ENCODE data around the gene RTL10. TPM values are rescaled to one million over a fixed set of nuclear protein-coding genes. Genes with fewer than 3 reads are reported as not detected.

Gene RTL10
- polyA plus RNA-seq, 1 of the 3 experiments (the other 2 are of a cell fraction), result 7.8 TPM

DNA sequence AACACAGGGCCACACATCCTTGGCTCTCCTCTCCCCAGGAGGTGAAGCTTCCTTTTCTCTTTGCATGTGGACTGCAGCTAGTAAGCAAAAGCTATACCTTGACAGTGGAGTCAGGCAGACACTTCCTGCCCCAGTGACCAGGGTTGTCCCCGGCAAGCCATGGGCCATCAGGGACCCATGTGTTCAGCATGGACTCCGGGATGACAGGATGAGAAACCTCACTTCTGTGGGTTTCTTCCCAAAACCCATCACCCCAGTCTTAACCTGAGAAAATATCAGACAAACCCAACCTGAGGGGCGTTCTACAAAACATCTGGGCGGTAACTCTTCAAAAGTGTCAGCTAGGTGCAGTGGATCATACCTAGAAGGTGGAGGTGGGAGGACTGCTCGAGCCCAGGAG is 40.2 kb downstream of the RTL10 start:
- no peak for TF ChIP-seq RXRA (IDR thresholded peaks at IDR 0.05; ENCODE audit: borderline replicate concordance, low read depth)
- Histone ChIP-seq H3K36me3 (replicated peaks in 1 of 2; ENCODE audit: control insufficient read depth in 1 of 2, insufficient read depth in 2 of 2, low read length in 1 of 2) (no peaks in the 10 kb centered on the region), H3K9me3 (no peaks in the 10 kb centered on the region), H3K27ac (ENCODE audit: low read depth in 2 of 2, low read length in 1 of 2) (no peak overlapping the region), H3K27me3 (ENCODE audit: insufficient read depth) (no peaks in the 10 kb centered on the region), H2AFZ (ENCODE audit: low read depth) (no peak overlapping the region), H3K4me3 (ENCODE audit: low read depth in 2 of 2, low read length in 1 of 2) (no peak overlapping the region), H3K4me1 (ENCODE audit: control insufficient read depth in 1 of 2, insufficient read depth in 2 of 2, low read depth in 1 of 2, low read length in 1 of 2) (peaks cover 0 to 23% of the 10 kb centered on the region in 2 experiments; a peak in 1 of 4 replicates), H3K79me2 (ENCODE audit: insufficient read depth) (no peaks in the 10 kb centered on the region), H3K9me2 (no peaks in the 10 kb centered on the region), H3K4me2 (no peak overlapping the region), H4K20me1 (ENCODE audit: insufficient read depth) (no peaks in the 10 kb centered on the region), H3F3A (replicated peaks; ENCODE audit: insufficient read depth) (no peaks in the 10 kb centered on the region), H3K9ac (no peak overlapping the region)
- ChIA-PET POLR2A (interaction anchor here (0.5 to 1.0 kb wide), 2 partner anchors 30 to 158 kb away, joined by 3 read pairs; no protein-coding TSS in a partner anchor), CTCF (interaction anchor here (1.2 to 1.6 kb wide), 3 partner anchors 12 to 16 kb away, joined by 3 read pairs; no protein-coding TSS in a partner anchor)
- 100% methylated on average over 2 of the region's 5 CpGs for WGBS (ENCODE audit: low lambda C conversion rate)
- no peak for DNase-seq

DNA sequence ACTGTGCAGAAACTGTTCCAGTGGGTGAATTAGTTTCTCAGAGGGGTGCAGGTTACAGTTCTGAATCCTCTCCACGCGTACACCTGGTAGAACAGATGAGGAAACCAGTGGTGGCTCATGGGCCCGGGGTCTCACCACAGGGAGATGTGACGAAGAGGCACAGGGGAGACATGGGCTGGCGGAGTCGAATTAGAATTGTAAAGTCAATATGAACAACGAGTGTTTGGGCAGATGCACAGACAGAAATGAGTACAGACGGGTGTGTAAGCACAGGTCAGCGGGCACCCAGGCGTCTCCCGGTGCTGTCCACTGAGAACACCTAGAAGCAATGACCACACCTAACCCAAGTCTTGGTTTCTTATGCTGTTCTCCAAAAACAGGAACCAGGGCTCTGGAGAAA is 41.8 kb downstream of the RTL10 start:
- Histone ChIP-seq H3K27ac (ENCODE audit: low read depth in 2 of 2, low read length in 1 of 2) (no peak overlapping the region), H3K9ac (no peak overlapping the region), H3K4me3 (ENCODE audit: low read depth in 2 of 2, low read length in 1 of 2) (no peak overlapping the region), H3K79me2 (ENCODE audit: insufficient read depth) (no peaks in the 10 kb centered on the region), H3K36me3 (replicated peaks in 1 of 2; ENCODE audit: control insufficient read depth in 1 of 2, insufficient read depth in 2 of 2, low read length in 1 of 2) (no peaks in the 10 kb centered on the region), H3F3A (replicated peaks; ENCODE audit: insufficient read depth) (no peaks in the 10 kb centered on the region), H3K27me3 (ENCODE audit: insufficient read depth) (no peaks in the 10 kb centered on the region), H3K4me1 (ENCODE audit: control insufficient read depth in 1 of 2, insufficient read depth in 2 of 2, low read depth in 1 of 2, low read length in 1 of 2) (peaks cover 0 to 23% of the 10 kb centered on the region in 2 experiments; a peak in 1 of 4 replicates), H4K20me1 (ENCODE audit: insufficient read depth) (no peaks in the 10 kb centered on the region), H2AFZ (ENCODE audit: low read depth) (no peak overlapping the region), H3K4me2 (no peak overlapping the region), H3K9me3 (no peaks in the 10 kb centered on the region), H3K9me2 (no peaks in the 10 kb centered on the region)
- POLR2A ChIA-PET, result interaction anchor here (0.6 kb wide), 1 partner anchor 93 kb away, joined by 3 read pairs; no protein-coding TSS in a partner anchor
- DNase-seq, result no peak
- TF ChIP-seq FOSL2 (IDR thresholded peaks at IDR 0.05; ENCODE audit: borderline replicate concordance, low read depth), result no peak
- TF ChIP-seq, protein P1, sequence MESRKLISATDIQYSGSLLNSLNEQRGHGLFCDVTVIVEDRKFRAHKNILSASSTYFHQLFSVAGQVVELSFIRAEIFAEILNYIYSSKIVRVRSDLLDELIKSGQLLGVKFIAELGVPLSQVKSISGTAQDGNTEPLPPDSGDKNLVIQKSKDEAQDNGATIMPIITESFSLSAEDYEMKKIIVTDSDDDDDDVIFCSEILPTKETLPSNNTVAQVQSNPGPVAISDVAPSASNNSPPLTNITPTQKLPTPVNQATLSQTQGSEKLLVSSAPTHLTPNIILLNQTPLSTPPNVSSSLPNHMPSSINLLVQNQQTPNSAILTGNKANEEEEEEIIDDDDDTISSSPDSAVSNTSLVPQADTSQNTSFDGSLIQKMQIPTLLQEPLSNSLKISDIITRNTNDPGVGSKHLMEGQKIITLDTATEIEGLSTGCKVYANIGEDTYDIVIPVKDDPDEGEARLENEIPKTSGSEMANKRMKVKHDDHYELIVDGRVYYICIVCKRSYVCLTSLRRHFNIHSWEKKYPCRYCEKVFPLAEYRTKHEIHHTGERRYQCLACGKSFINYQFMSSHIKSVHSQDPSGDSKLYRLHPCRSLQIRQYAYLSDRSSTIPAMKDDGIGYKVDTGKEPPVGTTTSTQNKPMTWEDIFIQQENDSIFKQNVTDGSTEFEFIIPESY (IDR thresholded peaks at IDR 0.05; ENCODE audit: borderline replicate concordance, low read depth), result no peak
- TF ChIP-seq, protein P2, sequence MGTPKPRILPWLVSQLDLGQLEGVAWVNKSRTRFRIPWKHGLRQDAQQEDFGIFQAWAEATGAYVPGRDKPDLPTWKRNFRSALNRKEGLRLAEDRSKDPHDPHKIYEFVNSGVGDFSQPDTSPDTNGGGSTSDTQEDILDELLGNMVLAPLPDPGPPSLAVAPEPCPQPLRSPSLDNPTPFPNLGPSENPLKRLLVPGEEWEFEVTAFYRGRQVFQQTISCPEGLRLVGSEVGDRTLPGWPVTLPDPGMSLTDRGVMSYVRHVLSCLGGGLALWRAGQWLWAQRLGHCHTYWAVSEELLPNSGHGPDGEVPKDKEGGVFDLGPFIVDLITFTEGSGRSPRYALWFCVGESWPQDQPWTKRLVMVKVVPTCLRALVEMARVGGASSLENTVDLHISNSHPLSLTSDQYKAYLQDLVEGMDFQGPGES (IDR thresholded peaks at IDR 0.05; ENCODE audit: low read depth, low read length), result no peak
- no peak for TF ChIP-seq GABPA (IDR thresholded peaks at IDR 0.05; ENCODE audit: low read depth)
- no peak for TF ChIP-seq JUND (IDR thresholded peaks at IDR 0.05)
- TF ChIP-seq, protein P3, sequence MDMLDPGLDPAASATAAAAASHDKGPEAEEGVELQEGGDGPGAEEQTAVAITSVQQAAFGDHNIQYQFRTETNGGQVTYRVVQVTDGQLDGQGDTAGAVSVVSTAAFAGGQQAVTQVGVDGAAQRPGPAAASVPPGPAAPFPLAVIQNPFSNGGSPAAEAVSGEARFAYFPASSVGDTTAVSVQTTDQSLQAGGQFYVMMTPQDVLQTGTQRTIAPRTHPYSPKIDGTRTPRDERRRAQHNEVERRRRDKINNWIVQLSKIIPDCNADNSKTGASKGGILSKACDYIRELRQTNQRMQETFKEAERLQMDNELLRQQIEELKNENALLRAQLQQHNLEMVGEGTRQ (IDR thresholded peaks at IDR 0.05; ENCODE audit: borderline replicate concordance, low read depth, low read length), result no peak
- TF ChIP-seq TAF1 (IDR thresholded peaks at IDR 0.05; ENCODE audit: borderline replicate concordance, low read depth, low read length), result no peak
- TF ChIP-seq FOXJ3 (CRISPR knock-in tag; IDR thresholded peaks at IDR 0.05), result no peak
- no peak for TF ChIP-seq TCF12 (IDR thresholded peaks at IDR 0.05)
- TF ChIP-seq MEF2A (IDR thresholded peaks at IDR 0.05; ENCODE audit: borderline replicate concordance, low read depth), result no peak
- TF ChIP-seq EP300 (IDR thresholded peaks at IDR 0.05; ENCODE audit: borderline replicate concordance in 1 of 2, low read depth in 1 of 2, low read length in 1 of 2), result no peak
- no peak for TF ChIP-seq SMC3 (IDR thresholded peaks at IDR 0.05; ENCODE audit: low read depth, low read length)
- TF ChIP-seq RCOR1 (IDR thresholded peaks at IDR 0.05; ENCODE audit: low read length), result no peak
- no peak for TF ChIP-seq YY1 (IDR thresholded peaks at IDR 0.05; ENCODE audit: low read depth)
- TF ChIP-seq, protein P4, sequence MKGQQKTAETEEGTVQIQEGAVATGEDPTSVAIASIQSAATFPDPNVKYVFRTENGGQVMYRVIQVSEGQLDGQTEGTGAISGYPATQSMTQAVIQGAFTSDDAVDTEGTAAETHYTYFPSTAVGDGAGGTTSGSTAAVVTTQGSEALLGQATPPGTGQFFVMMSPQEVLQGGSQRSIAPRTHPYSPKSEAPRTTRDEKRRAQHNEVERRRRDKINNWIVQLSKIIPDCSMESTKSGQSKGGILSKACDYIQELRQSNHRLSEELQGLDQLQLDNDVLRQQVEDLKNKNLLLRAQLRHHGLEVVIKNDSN (IDR thresholded peaks at IDR 0.05; ENCODE audit: borderline replicate concordance, low read depth), result no peak
- no peak for TF ChIP-seq MXI1 (IDR thresholded peaks at IDR 0.05; ENCODE audit: low read depth, low read length)
- 95% methylated on average over 11 of the region's 11 CpGs for WGBS (ENCODE audit: low lambda C conversion rate)
- CTCF ChIA-PET, result interaction anchor here (1.9 kb wide), 1 partner anchor 82 kb away, joined by 9 read pairs; no protein-coding TSS in a partner anchor
